ENCODE measurements around the gene AFF3.

DNA sequence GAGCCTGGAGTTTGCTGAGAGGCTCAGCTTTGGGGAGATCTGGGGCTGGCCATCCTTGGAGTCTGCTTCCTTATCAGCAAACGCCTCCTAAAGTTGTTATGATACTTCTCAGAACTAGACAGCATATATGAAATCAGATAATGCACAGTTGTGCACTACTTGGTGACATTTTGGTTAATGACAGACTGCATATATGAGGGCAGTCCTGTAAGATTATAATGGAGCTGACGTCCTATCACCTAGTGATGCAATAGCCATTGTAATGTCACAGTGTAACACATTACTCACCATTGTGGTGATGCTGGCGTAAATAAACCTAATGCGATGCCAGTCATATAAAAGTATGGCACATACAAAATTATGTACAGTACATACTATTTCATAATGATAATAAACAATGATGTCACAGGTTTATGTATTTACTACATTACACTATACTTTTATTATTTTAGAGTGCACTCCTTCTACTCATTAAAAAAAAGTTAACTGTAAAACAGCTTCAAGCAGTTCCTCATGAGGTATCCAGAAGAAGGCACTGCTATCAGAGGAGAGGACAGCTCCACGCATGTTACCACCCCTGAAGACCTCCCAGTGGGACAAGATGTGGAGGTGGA lies 354.5 kb downstream of the AFF3 start:
- TF ChIP-seq, protein P1, sequence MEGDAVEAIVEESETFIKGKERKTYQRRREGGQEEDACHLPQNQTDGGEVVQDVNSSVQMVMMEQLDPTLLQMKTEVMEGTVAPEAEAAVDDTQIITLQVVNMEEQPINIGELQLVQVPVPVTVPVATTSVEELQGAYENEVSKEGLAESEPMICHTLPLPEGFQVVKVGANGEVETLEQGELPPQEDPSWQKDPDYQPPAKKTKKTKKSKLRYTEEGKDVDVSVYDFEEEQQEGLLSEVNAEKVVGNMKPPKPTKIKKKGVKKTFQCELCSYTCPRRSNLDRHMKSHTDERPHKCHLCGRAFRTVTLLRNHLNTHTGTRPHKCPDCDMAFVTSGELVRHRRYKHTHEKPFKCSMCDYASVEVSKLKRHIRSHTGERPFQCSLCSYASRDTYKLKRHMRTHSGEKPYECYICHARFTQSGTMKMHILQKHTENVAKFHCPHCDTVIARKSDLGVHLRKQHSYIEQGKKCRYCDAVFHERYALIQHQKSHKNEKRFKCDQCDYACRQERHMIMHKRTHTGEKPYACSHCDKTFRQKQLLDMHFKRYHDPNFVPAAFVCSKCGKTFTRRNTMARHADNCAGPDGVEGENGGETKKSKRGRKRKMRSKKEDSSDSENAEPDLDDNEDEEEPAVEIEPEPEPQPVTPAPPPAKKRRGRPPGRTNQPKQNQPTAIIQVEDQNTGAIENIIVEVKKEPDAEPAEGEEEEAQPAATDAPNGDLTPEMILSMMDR (IDR thresholded peaks at IDR 0.05; ENCODE audit: low read depth, low read length, poor library complexity, severe bottlenecking) = no peak
- TF ChIP-seq EZH2phosphoT487 (IDR thresholded peaks at IDR 0.05; ENCODE audit: borderline replicate concordance, low read length) = no peak
